Activated naive CD4-positive, alpha-beta T cell treated with anti-CD3 and anti-CD28 coated beads, Interleukin-2, amount 50 U/mL, for 16 hours (primary cell): ENCODE measurements around the gene CEP164.

ENCODE experiments used
- DNase-seq: peaks from one replicate; pipeline ENCODE4 v3.0.0-alpha.2; 2020

Gene CEP164

GRCh38 chr11:117424781-117425180 is 97.1 kb downstream of the CEP164 start:
- DNase-seq, result no peak

- no peak for DNase-seq
Measured at GRCh38 chr11:117425679-117426296, 98.1 kb downstream of the CEP164 start.

DNA sequence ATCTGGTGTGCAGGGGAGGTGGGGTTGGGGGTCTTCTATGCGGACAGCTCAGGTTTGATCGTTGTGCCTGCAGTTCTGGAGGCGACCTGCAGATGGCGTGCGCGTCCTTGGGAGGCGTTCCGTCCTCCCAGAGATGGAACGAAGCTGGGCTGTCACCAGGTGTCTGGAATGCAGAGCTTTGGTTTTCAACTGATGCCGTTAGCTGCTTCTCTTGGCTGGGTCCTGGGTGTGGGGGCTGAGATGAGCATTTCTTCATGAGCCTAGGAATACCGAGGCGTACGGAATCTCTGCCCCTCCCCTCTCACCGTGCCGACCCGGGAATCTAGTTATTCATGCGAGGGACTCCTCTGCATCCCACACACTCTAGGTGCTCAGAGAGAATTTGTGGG is 98.6 kb downstream of the CEP164 start:
- DNase-seq, result peak; percentile 66

DNA sequence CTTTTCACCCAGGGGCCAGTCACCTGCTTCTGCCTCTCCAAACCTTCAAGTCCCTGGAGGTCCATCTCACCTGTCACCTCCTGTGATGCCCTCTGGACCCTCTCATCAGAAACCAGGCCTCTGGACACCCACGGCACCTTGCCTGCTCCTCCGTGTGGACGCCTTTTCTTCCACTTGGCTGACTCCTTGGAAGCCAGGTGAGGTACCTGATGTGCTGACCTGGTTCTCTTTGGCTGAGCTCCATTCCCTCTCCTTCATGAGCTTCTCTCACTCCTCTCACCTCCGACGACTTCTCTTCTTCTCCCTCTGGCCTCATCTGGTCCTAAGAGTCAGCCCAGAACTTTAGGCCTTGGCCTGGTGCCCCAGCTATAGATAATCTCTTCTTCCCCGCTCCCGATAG is 99.3 kb downstream of the CEP164 start:
- DNase-seq, result no peak

DNA sequence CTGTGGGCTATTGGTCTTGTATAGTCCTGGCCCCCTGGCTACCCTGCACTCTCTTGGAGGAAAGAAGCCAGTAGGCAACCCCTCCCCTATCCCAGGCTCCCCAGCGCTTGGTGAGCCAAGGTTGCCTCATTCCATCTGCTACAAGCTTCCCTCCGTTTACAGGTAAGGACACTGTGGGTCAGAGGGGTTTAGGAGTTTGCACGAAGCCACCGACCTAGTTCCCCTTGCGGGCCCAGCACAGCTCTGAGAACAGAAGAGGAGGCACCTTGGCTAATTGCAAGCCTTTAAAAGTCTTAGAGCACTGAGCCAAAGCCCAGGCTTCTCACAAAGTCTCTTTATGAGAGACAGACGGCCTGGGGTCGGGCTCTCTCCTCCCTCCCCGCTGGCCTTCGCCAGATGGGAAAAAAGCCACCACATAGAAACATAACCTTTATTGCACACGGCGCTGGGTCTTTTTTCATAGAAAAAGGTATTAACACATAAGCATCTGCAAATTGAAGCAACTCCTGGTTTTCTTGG is 99.8 kb downstream of the CEP164 start:
- no peak for DNase-seq

DNA sequence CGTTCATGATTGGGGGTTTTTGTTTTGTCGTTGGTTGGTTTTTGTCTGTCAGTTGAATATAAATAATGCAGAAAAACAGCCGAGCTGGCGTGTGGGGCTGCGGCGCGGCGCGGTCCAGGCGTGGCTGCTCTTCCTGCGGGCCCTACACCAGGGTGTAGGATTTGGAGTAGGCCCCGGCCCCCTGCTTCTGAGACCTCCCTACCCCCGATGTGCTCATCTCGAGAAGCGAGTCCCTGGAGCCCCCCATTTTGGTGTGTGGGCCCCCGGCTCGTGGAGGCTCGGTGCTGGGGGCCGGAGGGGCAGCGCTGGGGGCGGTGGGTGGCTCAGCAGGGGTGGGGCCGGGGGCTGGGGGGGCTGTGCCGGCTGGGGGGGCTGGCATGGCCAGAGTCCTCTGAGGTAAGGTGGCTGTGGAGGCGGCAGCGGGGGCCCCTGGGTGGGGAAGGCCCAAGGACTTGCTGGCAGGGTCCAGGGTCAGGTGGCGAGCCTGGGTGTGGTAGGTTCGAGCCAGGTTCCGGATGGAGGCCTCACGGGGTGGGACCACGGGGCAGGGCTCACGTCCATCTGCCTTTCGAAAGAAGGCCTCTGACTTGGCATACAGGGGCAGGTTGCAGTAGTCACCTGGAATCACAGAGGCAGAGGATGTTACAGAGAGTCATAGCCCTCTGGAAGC is 100.7 kb downstream of the CEP164 start:
- DNase-seq, result no peak

DNA sequence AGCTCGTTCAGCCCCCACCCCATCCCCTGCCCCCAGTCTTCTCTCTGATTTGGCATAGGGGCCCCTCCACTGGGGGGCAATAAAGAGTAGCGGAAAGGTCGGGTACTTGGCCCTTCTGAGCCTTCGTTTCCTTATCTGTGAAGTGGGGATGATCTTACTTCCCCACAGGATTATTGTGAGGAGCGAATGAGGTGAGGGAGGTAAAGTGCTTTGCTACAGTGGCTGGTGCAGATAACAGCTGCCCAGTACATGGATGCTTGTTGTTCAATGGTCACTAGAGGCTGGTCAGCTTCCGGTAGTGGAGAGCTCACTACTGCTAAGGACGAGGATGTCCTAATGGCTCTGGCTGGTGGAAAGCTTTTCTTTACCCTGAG is 101.2 kb downstream of the CEP164 start:
- no peak for DNase-seq

DNA sequence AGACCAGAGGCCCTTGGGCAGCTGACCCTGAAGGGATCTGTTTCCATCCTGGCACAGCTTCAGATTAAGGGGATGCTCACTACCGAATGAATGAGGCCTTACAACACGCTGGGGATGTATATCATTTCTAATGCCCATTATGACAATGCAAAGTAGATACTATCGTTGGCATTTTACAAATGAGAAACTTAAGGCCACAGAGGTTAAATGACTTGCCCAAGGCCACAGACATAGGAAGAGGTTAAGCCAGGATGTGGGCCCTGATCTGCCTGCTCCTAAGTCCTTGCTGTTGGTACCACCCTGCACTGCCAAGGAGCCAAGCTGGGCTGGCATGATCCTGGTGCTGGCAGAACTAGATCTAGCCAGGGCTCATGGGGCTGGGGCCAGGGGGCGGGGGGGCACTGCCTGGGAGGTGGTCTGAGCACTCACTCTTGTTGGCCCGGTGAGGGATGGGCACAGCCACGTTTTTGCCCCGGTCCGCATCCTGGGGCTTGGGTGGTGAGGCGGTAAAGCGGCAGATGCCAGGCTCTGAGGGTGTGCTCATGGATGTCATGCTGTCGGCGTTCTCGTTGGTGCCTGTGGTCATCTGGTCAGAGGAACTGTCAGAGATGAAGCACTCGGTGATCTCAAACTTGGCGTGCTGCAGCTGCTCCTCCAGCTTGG is 102.8 kb downstream of the CEP164 start:
- no peak for DNase-seq

DNA sequence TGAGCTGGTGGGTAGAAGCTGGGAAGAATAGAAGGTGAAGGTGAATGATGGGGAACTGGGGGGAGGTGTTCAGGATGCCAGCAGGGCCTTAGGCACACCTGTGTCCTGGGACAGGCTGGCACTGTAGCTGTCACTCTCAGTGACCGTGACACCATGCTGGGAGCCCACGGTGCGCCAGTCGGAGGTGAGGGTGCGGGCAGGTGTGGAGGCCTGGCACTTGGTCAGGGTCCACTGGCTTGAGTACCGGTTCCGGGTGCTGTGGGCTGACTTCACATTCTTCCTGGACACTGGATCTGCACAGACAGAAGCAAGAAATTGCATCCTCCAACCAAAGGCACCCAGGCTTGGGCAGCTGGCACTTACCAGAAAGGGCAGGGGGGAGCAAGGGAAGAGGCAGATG is 103.8 kb downstream of the CEP164 start:
- no peak for DNase-seq

DNA sequence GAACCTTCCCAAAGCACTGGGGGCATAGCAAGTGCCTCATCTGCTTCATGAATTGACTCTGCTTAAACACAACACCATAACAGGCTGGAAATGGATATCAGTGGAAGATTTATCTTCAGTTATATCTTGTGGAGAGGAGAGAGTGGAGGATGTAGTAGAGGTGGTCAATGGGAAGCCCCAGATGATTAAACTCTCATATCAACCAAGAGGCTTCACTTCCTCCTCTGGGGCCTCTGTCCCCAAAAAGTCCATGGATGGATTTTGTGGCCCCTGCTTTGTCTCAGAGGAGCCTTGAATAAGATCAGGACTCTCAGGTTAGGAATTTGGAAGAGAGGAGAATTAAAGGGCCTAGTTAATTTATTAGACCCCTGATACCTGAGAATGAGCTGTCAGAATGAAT is 106.1 kb downstream of the CEP164 start:
- no peak for DNase-seq

- no peak for DNase-seq
Measured at GRCh38 chr11:117434481-117434880, 106.8 kb downstream of the CEP164 start.

DNA sequence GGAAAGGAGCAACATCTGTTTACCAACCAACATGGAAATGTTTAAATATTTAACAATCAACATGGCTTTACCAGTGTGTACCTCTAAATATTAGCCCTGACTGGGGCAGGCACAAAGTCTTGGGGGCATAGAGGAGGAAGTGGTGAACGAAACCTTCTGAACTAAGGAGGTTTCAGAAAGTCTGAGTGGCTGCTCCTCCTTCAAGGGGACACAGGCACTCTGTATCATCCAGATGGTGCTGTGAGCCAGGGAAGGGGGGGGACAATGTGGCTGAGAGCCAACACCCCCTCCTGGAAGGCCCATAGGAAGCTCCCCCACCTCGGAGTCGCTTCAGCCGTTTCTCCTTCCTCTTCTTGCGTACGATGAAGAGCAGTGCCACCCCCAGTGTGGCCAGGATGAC is 107.7 kb downstream of the CEP164 start:
- no peak for DNase-seq

DNA sequence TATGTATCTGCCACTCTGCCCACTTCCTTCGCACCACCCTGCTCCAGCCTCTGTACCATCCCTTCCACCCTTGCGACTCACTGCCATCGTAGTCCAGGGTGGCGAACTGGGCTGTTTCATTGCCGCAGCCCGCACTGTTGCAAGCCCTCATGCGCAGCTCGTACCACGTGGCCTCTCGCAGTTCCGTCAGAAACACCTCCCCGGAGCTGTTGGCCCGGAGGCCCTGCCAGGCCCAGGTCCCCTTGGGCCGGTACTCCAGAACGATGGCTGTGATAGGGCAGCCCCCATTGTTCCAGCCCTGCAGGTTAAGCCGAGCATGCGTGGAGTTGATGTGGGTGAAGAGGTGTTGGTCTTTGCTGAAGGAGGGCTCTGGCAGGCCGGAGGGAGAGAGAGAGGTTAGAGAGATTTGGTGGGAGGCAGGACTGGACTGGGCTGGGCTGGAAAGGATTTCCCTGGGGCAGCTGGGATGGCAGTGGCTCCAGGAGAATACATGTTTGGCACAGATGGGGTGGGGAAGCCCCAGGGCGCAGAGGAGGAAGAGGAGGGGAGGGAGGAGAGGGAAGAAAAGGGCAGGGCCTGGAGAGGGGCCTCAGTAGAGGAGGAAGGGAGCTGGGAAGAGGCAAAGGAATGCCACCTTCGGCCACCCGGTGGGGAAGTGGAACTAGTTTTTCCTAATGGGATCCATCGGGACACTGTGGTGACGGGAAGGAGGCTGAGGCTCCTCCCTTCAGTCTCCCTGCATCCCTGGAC is 109.6 kb downstream of the CEP164 start:
- no peak for DNase-seq

DNA sequence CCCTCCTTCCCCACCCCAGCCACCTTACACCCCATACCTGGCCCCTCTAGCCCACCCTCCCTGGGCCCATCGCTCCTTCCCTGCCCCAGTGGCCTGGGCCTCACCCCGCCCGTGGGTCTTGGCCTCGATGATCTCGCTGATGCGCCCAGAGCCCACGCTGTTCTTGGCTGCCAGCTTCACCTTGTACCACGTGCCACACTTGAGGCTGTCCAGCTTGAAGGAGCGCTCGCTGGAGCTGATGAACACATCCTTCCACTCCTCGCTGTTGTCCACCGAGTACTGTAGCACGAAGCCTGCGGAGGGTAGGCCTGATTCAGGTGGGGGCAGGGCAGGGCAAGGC is 110.1 kb downstream of the CEP164 start:
- DNase-seq, result no peak

GRCh38 chr11:117438371-117439000 is 110.8 kb downstream of the CEP164 start:
- DNase-seq, result no peak

DNA sequence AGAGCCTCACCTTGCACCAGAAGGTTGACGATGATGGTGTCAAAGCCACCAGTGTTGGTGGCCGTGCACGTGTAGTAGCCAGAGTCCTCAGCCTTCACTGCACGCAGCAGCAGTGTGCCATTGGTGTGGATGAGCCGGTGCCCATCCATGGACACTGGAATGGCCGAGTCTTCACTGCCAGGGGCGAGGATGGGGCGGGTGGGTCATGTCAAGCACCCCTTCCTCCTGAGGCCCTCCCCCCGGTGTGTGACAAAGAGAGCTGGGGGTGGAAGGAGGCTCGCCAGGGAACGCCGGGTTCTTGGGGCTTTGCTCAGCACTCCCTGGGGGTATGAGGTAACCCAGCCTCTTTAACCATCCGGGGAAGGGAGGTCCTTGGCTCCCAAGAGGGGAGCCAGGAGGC is 111.6 kb downstream of the CEP164 start:
- no peak for DNase-seq

GRCh38 chr11:117440258-117440657 is 112.6 kb downstream of the CEP164 start:
- DNase-seq, result no peak

GRCh38 chr11:117441146-117441975 is 113.7 kb downstream of the CEP164 start:
- no peak for DNase-seq

- no peak for DNase-seq
Measured at GRCh38 chr11:117442049-117442868, 114.6 kb downstream of the CEP164 start.

- no peak for DNase-seq
Measured at GRCh38 chr11:117442869-117443239, 115.2 kb downstream of the CEP164 start.
